ENCODE data around the gene MSMB.

- TF ChIP-seq CTCF (IDR thresholded peaks at IDR 0.05 in 2 of 3, conservative IDR thresholded peaks at IDR 0.05 in 1 of 3; ENCODE audit: insufficient read depth in 2 of 3, low read depth in 1 of 3, low read length in 3 of 3) (no peak), NCOA6 (IDR thresholded peaks at IDR 0.05) (no peak), SRSF1 (IDR thresholded peaks at IDR 0.05; ENCODE audit: low read depth, low read length) (no peak), CEBPZ (IDR thresholded peaks at IDR 0.05; ENCODE audit: borderline replicate concordance, low read depth, low read length) (no peak), YY1 (IDR thresholded peaks at IDR 0.05; ENCODE audit: borderline replicate concordance in 1 of 3, control insufficient read depth in 1 of 3, extremely low read depth in 1 of 3, insufficient read depth in 3 of 3, insufficient read length in 1 of 3, insufficient replicate concordance in 2 of 3, low read depth in 1 of 3, low read length in 2 of 3) (no peak), ZBTB8A (IDR thresholded peaks at IDR 0.05; ENCODE audit: partially characterized antibody) (no peak), MLLT1 (IDR thresholded peaks at IDR 0.05) (no peak), CHD1 (IDR thresholded peaks at IDR 0.05; ENCODE audit: low read length) (no peak), GABPA (tag; conservative IDR thresholded peaks at IDR 0.05; ENCODE audit: low read depth) (no peak), STAT6 (CRISPR knock-in tag; IDR thresholded peaks at IDR 0.05) (no peak), EP300 (IDR thresholded peaks at IDR 0.05; ENCODE audit: low read length) (no peak), SMC3 (conservative IDR thresholded peaks at IDR 0.05; ENCODE audit: insufficient read depth, low read depth, low read length) (no peak)
These were observed 34.8 kb upstream of the MSMB start for GRCh38 chr10:46080886-46081285.
